Effector memory CD4-positive, alpha-beta T cell (primary cell): ENCODE measurements around the gene PITPNM1.

Source experiments
- DNase-seq, 3 donors: peaks; one replicate each; pipeline ENCODE4 v3.0.0-alpha.2; 2020
- H3K27ac ChIP-seq: 2 replicates; pipeline ENCODE4 v1.7.0; 2013; ENCODE audit warnings: mild to moderate bottlenecking, low read length, moderate library complexity; ENCODE audit not compliant: insufficient read depth, poor library complexity, severe bottlenecking
- H3K27me3 ChIP-seq: replicated peaks from 2 replicates; pipeline ENCODE4 v1.7.0; 2013; ENCODE audit warnings: mild to moderate bottlenecking, low read length; ENCODE audit not compliant: insufficient read depth, control insufficient read depth, poor library complexity, severe bottlenecking
- H3K36me3 ChIP-seq: 2 replicates; pipeline ENCODE4 v1.7.0; 2013; ENCODE audit warnings: mild to moderate bottlenecking, low read length, moderate library complexity; ENCODE audit not compliant: control insufficient read depth, insufficient read depth
- H3K4me1 ChIP-seq: 2 replicates; pipeline ENCODE4 v1.7.0; 2013; ENCODE audit warnings: low read length, mild to moderate bottlenecking; ENCODE audit not compliant: control insufficient read depth, insufficient read depth, poor library complexity, severe bottlenecking
- H3K4me3 ChIP-seq: 2 replicates; pipeline ENCODE4 v1.7.0; 2013; ENCODE audit warnings: low read length, low read depth, mild to moderate bottlenecking; ENCODE audit not compliant: insufficient read depth, poor library complexity, severe bottlenecking
- H3K9me3 ChIP-seq: 2 replicates; pipeline ENCODE4 v1.7.0; 2013; ENCODE audit warnings: mild to moderate bottlenecking, low read length, moderate library complexity; ENCODE audit not compliant: control insufficient read depth

The PITPNM1 gene

GRCh38 chr11:67503119-67504004, 1.8 kb downstream of the PITPNM1 start:
- H3K27ac ChIP-seq, result peak overlapping the region; percentile 81

GRCh38 chr11:67502328-67502979, 2.7 kb downstream of the PITPNM1 start:
- Histone ChIP-seq H3K4me3 (no peak overlapping the region), H3K36me3 (peaks cover 42% of the 10 kb centered on the region), H3K9me3 (no peaks in the 10 kb centered on the region), H3K27me3 (no peaks in the 10 kb centered on the region), H3K27ac (no peak overlapping the region), H3K4me1 (peaks cover 32% of the 10 kb centered on the region)
- DNase-seq, result no peak

More at GRCh38 chr11:67503119-67504004, 1.8 kb downstream of the PITPNM1 start:
- H3K9me3 ChIP-seq, result no peaks in the 10 kb centered on the region
- DNase-seq, result no peak
- H3K4me1 ChIP-seq, result peaks cover 36% of the 10 kb centered on the region
- no peak overlapping the region for H3K4me3 ChIP-seq
- H3K36me3 ChIP-seq, result peaks cover 33% of the 10 kb centered on the region
- no peaks in the 10 kb centered on the region for H3K27me3 ChIP-seq

DNA sequence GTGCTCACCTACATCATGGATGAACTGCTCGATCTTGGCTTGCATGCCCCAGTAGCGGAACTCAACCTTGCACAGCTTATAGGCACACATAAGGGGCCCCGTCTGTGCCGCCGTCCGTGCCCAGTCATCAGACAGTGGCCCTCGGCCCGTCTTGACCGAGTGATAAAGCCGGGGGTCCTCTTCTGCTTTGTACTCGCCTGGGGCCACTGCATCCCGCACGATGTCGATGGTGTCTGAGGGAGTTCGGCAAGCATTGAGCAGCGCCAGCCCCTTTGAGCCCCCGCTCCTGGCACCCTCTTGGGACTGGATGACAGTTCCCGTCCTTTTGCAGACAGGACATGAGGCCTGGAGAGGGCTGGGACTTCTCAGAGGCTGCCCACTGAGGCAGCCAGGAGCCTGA, 3.3 kb downstream of the PITPNM1 start:
- no peak overlapping the region for H3K4me3 ChIP-seq
- H3K4me1 ChIP-seq, result peaks cover 26% of the 10 kb centered on the region
- H3K36me3 ChIP-seq, result peaks cover 47% of the 10 kb centered on the region
- no peak for DNase-seq
- H3K9me3 ChIP-seq, result no peaks in the 10 kb centered on the region
- no peaks in the 10 kb centered on the region for H3K27me3 ChIP-seq
- no peak overlapping the region for H3K27ac ChIP-seq

DNA sequence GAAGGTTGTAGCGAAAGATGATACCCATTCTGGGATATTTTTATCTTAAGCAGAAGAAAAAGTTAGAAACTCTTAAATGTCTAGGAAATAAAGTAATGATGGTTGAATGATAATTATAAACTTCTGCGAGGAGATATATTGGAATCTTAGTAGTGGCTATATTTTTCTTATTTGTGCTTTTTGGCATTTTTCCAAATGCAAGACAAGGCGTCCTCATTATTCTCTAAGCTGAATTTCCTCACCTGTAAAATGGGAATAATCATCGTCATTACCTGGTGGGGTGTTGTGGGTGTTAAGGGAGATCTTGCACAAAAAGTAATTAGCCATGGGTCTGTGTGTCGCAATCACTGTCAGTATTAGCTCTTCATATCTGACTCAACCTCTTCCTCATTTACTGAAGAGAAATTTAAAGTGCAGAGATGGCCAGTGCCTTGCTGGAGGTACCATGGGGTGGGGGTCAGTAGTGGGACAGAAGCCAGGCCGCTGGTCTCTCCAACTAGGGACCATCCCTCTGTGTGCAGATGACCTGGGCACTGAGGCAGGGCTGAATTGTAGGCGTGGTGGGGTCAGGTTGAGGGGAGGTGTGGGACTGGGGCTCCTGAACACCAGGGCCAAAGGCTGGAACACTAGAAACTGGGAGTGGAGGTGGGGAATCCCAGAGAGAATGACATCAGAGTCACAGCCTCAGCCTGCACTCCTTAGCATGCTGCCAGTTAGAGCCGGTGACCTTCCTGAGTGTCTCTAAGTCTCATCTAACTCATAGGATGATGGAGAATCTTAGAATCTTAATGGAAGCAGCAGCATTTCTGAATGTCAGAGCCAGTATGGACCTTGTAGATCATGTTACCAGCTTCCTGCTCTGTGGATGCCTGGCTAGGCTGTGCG, 4.1 kb downstream of the PITPNM1 start:
- H3K27ac ChIP-seq, result no peak overlapping the region
- no peaks in the 10 kb centered on the region for H3K9me3 ChIP-seq
- DNase-seq, result no peak
- no peak overlapping the region for H3K4me3 ChIP-seq
- H3K4me1 ChIP-seq, result peaks cover 18% of the 10 kb centered on the region
- no peaks in the 10 kb centered on the region for H3K27me3 ChIP-seq
- H3K36me3 ChIP-seq, result peaks cover 50% of the 10 kb centered on the region

GRCh38 chr11:67500484-67500821, 4.7 kb downstream of the PITPNM1 start:
- Histone ChIP-seq H3K9me3 (no peaks in the 10 kb centered on the region), H3K4me3 (no peak overlapping the region), H3K36me3 (peaks cover 56% of the 10 kb centered on the region), H3K4me1 (peaks cover 15% of the 10 kb centered on the region), H3K27me3 (no peaks in the 10 kb centered on the region), H3K27ac (no peak overlapping the region)
- DNase-seq, result no peak

- no peak for DNase-seq
Observed at GRCh38 chr11:67499808-67500483, 5.2 kb downstream of the PITPNM1 start.

GRCh38 chr11:67498544-67498972, 6.6 kb downstream of the PITPNM1 start:
- Histone ChIP-seq H3K27ac (no peak overlapping the region), H3K4me1 (peaks cover 6% of the 10 kb centered on the region), H3K27me3 (no peaks in the 10 kb centered on the region), H3K4me3 (no peak overlapping the region), H3K9me3 (no peaks in the 10 kb centered on the region), H3K36me3 (peaks cover 73% of the 10 kb centered on the region)
- no peak for DNase-seq

More at GRCh38 chr11:67499808-67500483, 5.2 kb downstream of the PITPNM1 start:
- no peaks in the 10 kb centered on the region for H3K27me3 ChIP-seq
- no peak overlapping the region for H3K27ac ChIP-seq
- H3K4me3 ChIP-seq, result no peak overlapping the region
- no peaks in the 10 kb centered on the region for H3K9me3 ChIP-seq
- H3K36me3 ChIP-seq, result peaks cover 60% of the 10 kb centered on the region
- H3K4me1 ChIP-seq, result peaks cover 11% of the 10 kb centered on the region

DNA sequence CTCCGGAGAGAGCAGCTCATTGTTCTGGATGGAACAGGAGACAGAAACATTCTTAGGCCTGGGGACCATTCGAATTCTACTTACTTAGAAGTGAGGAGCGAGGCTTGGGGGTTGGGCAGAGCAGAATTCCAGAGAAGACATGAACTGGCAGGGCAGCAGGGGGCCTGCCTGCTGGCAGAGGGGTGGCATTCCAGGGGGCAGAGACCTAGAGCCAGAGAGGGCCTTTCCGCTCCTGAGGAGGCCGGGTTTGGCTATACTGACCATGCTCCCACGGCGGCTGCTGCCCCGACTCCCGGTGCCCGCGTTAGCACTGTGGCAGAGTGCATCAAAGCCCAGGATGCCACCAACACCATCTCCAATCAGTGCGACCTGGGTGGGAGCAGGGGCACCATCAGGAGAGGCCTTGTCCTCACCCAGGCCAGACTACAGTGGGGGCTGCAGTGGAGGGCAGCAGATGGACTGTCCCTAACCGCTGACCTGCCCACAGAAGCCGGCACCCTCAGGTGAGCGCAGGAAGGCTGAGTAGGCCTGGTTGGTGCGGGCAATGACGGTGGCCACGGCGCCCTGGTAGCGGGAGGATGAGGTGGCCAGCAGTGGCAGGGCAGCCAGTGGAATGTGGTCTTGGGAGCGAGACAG, 7.4 kb downstream of the PITPNM1 start:
- Histone ChIP-seq H3K4me3 (no peak overlapping the region), H3K27ac (no peak overlapping the region), H3K27me3 (no peaks in the 10 kb centered on the region), H3K36me3 (peaks cover 80% of the 10 kb centered on the region), H3K9me3 (no peaks in the 10 kb centered on the region), H3K4me1 (no peaks in the 10 kb centered on the region)
- DNase-seq, result no peak

DNA sequence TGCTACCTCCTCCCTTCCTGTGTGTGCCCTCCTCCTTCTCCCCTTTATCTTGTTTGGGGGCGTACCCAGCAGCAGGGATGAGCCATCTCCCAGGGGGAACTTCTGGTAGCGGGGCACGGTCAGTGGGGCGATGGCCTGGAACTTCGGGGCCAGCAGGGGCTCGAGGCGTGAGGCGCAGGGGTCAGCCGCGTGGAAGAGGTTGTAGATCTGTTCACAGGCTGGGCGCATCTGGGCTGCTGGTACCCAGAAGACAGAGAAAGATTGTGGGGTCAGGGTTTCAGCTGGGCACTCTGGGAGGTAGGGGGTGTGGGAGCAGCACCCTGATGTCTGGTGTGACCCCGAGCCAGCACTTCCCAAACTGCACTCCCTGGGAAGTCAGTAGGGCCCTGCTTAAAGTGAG, 9.1 kb downstream of the PITPNM1 start:
- H3K4me3 ChIP-seq, result no peak overlapping the region
- DNase-seq, result no peak
- no peak overlapping the region for H3K27ac ChIP-seq
- H3K4me1 ChIP-seq, result no peaks in the 10 kb centered on the region
- H3K36me3 ChIP-seq, result peaks cover 87% of the 10 kb centered on the region
- no peaks in the 10 kb centered on the region for H3K27me3 ChIP-seq
- H3K9me3 ChIP-seq, result no peaks in the 10 kb centered on the region
